Psoas muscle (tissue), 8 donors: ENCODE data around the gene SPG21. TPM values are rescaled to one million over a fixed set of nuclear protein-coding genes. Genes with fewer than 3 reads are reported as not detected.
"Not testable (repeated sequence)": the region's sequence is repeated elsewhere in the genome, so short reads cannot be mapped to it uniquely, and the experiment has no call there.

ENCODE experiments used
- ATAC-seq, 4 donors: fragments of 200-7000 bp; cut with Tn5 transposase; one replicate each; pipeline ENCODE4 v1.9.1; 2020; ENCODE audit warnings: moderate library complexity in 3 of 4, mild to moderate bottlenecking in 2 of 4
- DNase-seq, 2 donors: peaks; one replicate each; pipeline ENCODE4 v3.0.0-alpha.2; 2020
- H3K27ac ChIP-seq: fragments of 200-600 bp; one replicate; pipeline ENCODE4 v1.8.0; 2022
- H3K27me3 ChIP-seq, 3 donors: fragments of 200-600 bp in 1 of 3; one replicate each; pipeline versions ENCODE4 v1.6.1 to v1.8.0; 2013 to 2022; ENCODE audit warnings: low read length in 2 of 3, mild to moderate bottlenecking in 2 of 3, moderate library complexity in 1 of 3; ENCODE audit not compliant: insufficient read depth in 3 of 3
- H3K36me3 ChIP-seq, 2 donors: fragments of 200-600 bp in 1 of 2; one replicate each; pipeline versions ENCODE4 v1.6.1 to v1.8.0; 2013 to 2022; ENCODE audit warnings: low read depth in 1 of 2, mild to moderate bottlenecking in 1 of 2, moderate library complexity in 1 of 2; ENCODE audit not compliant: insufficient read depth in 1 of 2
- H3K4me1 ChIP-seq: fragments of 200-600 bp; one replicate; pipeline ENCODE4 v1.8.0; 2022
- H3K4me3 ChIP-seq: fragments of 200-600 bp; one replicate; pipeline ENCODE4 v1.8.0; 2022; ENCODE audit warnings: mild to moderate bottlenecking
- H3K9me3 ChIP-seq: fragments of 200-600 bp; one replicate; pipeline ENCODE4 v1.8.0; 2022
- WGBS, 3 donors: extraction: QIAGEN DNeasy Blood & Tissue Kit; methylation state at CpG; one replicate each; pipeline versions ENCODE4 v1.1.6 to v1.1.7; 2013; 5-methylcytosine and 5-hydroxymethylcytosine counted together
- intact Hi-C, 2 donors: fragments of 100-400 bp; cut with DNase I; formaldehyde crosslinking; loops; one replicate each; pipeline versions ENCODE4 v1.11.0 to v1.14.2; 2022
- polyA plus RNA-seq, 3 donors: library from polyadenylated mRNA; stranded (reverse); fragments of 200-250 nt; gene quantifications; one replicate each; pipeline ENCODE4 v1.2.3, GENCODE V29; 2013
- total RNA-seq, 4 donors: library from RNA; stranded (reverse); fragmentation: NEBNext Ultra II Directional in 2 of 4; extraction: Animal tissue kit (Norgen Biotek cat#: 25700) in 2 of 4; gene quantifications; one replicate each; pipeline versions ENCODE4 v1.2.1 to v1.2.4, GENCODE V29; 2021 to 2023
- TF ChIP-seq, protein P1 (sequence below): fragments of 200-600 bp; IDR thresholded peaks from one replicate; pipeline ENCODE4 v1.8.0; 2022; ENCODE audit warnings: antibody characterized with exemption
- donor health status: healthy with polysubstance abuse.
- donor health status: DM: no; HTN: no; CAD: no; lungs with moderate emphysema.
- donor health status: Bipolar disorder and iron deficiency.
- donor health status: healthy.
- donor health status: DM: yes; HTN: yes; CAD: no.
- donor health status: DM: no; HTN: no; CAD: no.
- donor health status: DM: no; HTN: no; CAD: no.
- donor health status: DM: yes; HTN: yes; CAD: no.

Gene SPG21
- total and polyA plus RNA-seq, 7 donors, result 38.6 to 106 (median 58.4) TPM

DNA sequence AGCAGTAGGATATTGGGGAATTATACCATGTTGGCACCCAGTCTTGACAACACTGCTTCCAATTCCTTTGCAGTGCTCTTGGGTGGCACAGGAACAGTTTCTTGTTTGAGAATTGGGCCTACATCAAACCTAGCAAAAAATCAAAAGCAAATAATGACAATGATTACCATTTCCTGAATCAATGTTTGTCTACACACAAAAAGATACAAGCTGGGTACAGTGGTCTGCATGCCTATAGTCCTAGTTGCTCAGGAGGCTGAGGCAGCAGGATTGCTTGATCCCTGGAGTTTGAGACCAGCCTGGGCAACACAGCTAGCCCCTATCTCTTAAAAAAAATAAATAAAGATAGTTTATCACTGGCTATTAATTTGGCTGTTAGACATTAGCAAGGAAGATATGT is 31.8 kb upstream of the SPG21 start:
- Histone ChIP-seq H3K36me3 (peaks cover 4 to 91% of the 10 kb centered on the region in 2 donors), H3K9me3 (no peaks in the 10 kb centered on the region), H3K4me3 (no peak overlapping the region), H3K27me3 (no peaks in the 10 kb centered on the region), H3K4me1 (peaks cover 11% of the 10 kb centered on the region), H3K27ac (no peak overlapping the region)
- TF ChIP-seq, protein P1, sequence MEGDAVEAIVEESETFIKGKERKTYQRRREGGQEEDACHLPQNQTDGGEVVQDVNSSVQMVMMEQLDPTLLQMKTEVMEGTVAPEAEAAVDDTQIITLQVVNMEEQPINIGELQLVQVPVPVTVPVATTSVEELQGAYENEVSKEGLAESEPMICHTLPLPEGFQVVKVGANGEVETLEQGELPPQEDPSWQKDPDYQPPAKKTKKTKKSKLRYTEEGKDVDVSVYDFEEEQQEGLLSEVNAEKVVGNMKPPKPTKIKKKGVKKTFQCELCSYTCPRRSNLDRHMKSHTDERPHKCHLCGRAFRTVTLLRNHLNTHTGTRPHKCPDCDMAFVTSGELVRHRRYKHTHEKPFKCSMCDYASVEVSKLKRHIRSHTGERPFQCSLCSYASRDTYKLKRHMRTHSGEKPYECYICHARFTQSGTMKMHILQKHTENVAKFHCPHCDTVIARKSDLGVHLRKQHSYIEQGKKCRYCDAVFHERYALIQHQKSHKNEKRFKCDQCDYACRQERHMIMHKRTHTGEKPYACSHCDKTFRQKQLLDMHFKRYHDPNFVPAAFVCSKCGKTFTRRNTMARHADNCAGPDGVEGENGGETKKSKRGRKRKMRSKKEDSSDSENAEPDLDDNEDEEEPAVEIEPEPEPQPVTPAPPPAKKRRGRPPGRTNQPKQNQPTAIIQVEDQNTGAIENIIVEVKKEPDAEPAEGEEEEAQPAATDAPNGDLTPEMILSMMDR, result no peak
- intact Hi-C loops, result loop anchor here in 1 of 2 donors (10.0 kb wide), 1 partner anchor 163 kb away; the partner anchor contains the start of gene CLPX
- ATAC-seq, result no peak
- no peak for DNase-seq

DNA sequence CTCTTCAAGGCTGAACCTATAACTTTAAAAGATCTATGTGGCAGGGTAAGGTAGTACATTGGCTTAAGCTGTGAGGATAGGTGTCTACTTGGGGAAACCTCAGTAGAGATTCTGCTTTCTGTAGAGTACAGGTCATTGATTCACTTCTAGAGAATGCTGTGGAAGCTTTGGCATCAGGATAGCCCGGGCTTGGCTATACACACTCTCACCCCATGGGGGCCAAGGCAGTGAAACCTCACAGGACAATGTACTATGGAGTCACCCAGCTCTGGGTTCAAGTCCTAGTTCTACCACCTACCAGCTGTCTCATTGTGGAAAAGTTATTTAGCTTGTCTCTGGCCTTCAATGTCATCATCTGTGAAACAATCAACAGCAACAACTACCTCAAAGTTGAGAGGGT is 30.7 kb upstream of the SPG21 start:
- TF ChIP-seq, protein P1, result no peak
- H3K27me3 ChIP-seq, result no peaks in the 10 kb centered on the region
- intact Hi-C loops, result loop anchor here in 1 of 2 donors (10.0 kb wide), 1 partner anchor 164 kb away; the partner anchor contains the start of gene CLPX
- WGBS, 3 donors, result 86 to 97% (median 88%) methylated on average over 1 of the region's 1 CpG
- no peak overlapping the region for H3K27ac ChIP-seq
- ATAC-seq, result peak in 1 of 4 donors; percentile 30
- no peak for DNase-seq
- H3K36me3 ChIP-seq, result peaks cover 0 to 91% of the 10 kb centered on the region in 2 donors
- peaks cover 11% of the 10 kb centered on the region for H3K4me1 ChIP-seq
- no peak overlapping the region for H3K4me3 ChIP-seq
- H3K9me3 ChIP-seq, result no peaks in the 10 kb centered on the region

DNA sequence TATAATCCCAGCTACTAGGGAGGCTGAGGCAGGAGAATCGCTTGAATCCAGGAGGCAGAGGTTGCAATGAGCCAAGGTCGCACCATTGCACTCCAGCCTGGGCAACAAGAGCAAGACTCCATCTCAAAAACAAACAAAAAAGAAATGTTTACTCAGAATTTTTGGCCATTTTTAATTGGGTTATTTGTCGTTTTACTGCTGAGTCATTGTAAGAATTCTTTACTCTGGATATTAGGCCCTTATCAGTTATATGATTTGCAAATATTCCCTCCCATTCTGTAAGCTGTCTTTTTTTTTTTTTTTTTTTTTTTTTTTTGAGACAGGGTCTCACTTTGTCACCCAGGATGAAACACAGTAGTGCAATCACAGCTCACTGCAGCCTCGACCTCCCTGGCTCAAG is 21.5 kb upstream of the SPG21 start:
- 78 to 95% (median 93%) methylated on average over 4 of the region's 4 CpGs for WGBS, 3 donors
- not testable (repeated sequence) for H3K4me3 ChIP-seq, H3K27ac ChIP-seq, ATAC-seq, H3K9me3 ChIP-seq, H3K4me1 ChIP-seq, DNase-seq, H3K27me3 ChIP-seq
- intact Hi-C loops, result loop anchor here in 1 of 2 donors (10.0 kb wide), 1 partner anchor 1474 kb away; no protein-coding TSS in a partner anchor
- H3K36me3 ChIP-seq, result peaks cover 0 to 81% of the 10 kb centered on the region in 2 donors

DNA sequence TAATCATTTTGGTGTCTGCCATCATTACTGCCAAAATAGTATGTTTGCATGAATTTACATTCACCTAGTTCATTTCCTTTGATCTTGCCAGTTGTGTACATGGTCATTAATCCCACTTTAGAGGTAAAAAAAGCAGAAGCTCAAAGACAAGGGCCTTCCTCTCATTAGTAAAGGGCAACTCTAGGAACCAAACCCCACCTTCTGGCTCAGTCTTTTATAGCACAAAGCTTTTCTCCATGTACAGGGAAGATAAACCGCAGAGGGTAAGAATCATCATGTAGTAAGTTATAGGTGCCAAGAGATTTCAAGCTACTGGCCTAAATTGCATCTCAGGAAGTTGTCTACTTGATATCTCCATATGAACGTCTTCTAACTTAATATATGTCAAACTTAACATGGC is 19.3 kb upstream of the SPG21 start:
- Histone ChIP-seq H3K36me3 (peaks cover 0 to 83% of the 10 kb centered on the region in 2 donors), H3K4me3 (no peak overlapping the region)
- TF ChIP-seq, protein P1, result no peak

DNA sequence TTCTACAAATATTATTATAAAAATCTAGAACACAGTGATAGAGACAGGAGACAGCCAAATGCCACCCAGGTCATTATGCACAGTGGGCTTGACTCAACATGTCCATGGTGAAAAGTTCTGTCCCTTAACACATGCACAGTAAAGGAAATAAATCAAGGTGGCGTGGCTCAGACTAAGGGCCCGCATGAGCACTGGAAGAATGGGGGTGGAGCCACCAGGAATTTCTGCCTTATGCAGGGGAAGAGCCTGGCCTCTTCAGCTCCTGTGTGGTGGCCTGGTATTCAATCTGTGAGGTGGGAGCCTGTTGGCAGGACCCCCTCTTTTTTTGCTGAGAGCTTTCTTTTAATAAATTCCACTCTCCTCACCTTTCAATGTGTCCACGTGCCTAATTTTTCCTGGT is 17.2 kb upstream of the SPG21 start:
- H3K36me3 ChIP-seq, result peaks cover 0 to 78% of the 10 kb centered on the region in 2 donors
- no peak for DNase-seq
- WGBS, 3 donors, result 87 to 92% (median 90%) methylated on average over 3 of the region's 3 CpGs

More for the DNA sequence above, 19.3 kb upstream of the SPG21 start:
- no peak overlapping the region for H3K27ac ChIP-seq
- DNase-seq (no peak), ATAC-seq (no peak)
- WGBS, 3 donors, result 34 to 53% (median 42%) methylated on average over 2 of the region's 2 CpGs
- no peaks in the 10 kb centered on the region for H3K9me3 ChIP-seq
- no peaks in the 10 kb centered on the region for H3K27me3 ChIP-seq
- H3K4me1 ChIP-seq, result no peaks in the 10 kb centered on the region
- intact Hi-C loops, result no loop called here

More for the DNA sequence above, 17.2 kb upstream of the SPG21 start:
- no peak overlapping the region for H3K4me3 ChIP-seq
- H3K27me3 ChIP-seq, result no peaks in the 10 kb centered on the region
- no peaks in the 10 kb centered on the region for H3K4me1 ChIP-seq
- intact Hi-C loops, result no loop called here
- no peak for ATAC-seq
- H3K27ac ChIP-seq, result no peak overlapping the region
- TF ChIP-seq, protein P1, result no peak
- H3K9me3 ChIP-seq, result no peaks in the 10 kb centered on the region
